IPS-18c (cell line): ENCODE results near the gene ACADVL.
A peak's percentile ranks its signal among the peaks of the same experiment; 100 is the strongest.
"Not testable (repeated sequence)": the region's sequence is repeated elsewhere in the genome, so short reads cannot be mapped to it uniquely, and the experiment has no call there.

Experiments
- H3K4me3 ChIP-seq: 2 replicates; pipeline ENCODE4 v1.7.0; 2013; ENCODE audit warnings: low read depth, mild to moderate bottlenecking, low read length, moderate library complexity; ENCODE audit not compliant: insufficient read depth
- H3K9me3 ChIP-seq: one replicate; pipeline ENCODE4 v1.6.1; 2013; ENCODE audit warnings: mild to moderate bottlenecking, low read length, moderate library complexity; ENCODE audit not compliant: control insufficient read depth, insufficient read depth

The ACADVL gene

GRCh38 chr17:7219812-7220592 is at the start of gene ACADVL, which contains the start of gene DLG4:
Gene ACADVL (plus strand): TSS chr17:7219938. CDS start chr17:7219985, 47 bp downstream.
Gene DLG4 (minus strand): TSS chr17:7219836.
- H3K4me3 ChIP-seq: peak within 1 kb of the TSS; percentile 85
- no peaks in the 10 kb centered on the region for H3K9me3 ChIP-seq

- H3K9me3 ChIP-seq, H3K4me3 ChIP-seq: not testable (repeated sequence)
Observed at GRCh38 chr17:7172522-7173191, 47.1 kb upstream of the ACADVL start.

GRCh38 chr17:7173687-7174602 is 45.8 kb upstream of the ACADVL start:
- H3K4me3 ChIP-seq: peak overlapping the region; percentile 31
- peaks cover 2% of the 10 kb centered on the region for H3K9me3 ChIP-seq

GRCh38 chr17:7174603-7175326 is 45.0 kb upstream of the ACADVL start:
- H3K9me3 ChIP-seq: peaks cover 2% of the 10 kb centered on the region
- peak overlapping the region; percentile 31 for H3K4me3 ChIP-seq

GRCh38 chr17:7175330-7175733 is 44.4 kb upstream of the ACADVL start:
- no peak overlapping the region for H3K4me3 ChIP-seq

GRCh38 chr17:7176107-7176840 is 43.5 kb upstream of the ACADVL start:
- Histone ChIP-seq H3K4me3 (no peak overlapping the region), H3K9me3 (peaks cover 2% of the 10 kb centered on the region)

More at GRCh38 chr17:7175330-7175733, 44.4 kb upstream of the ACADVL start:
- H3K9me3 ChIP-seq: peaks cover 2% of the 10 kb centered on the region

- Histone ChIP-seq H3K4me3 (peak overlapping the region; percentile 71), H3K9me3 (peaks cover 2% of the 10 kb centered on the region)
Observed at GRCh38 chr17:7176841-7177190, 42.9 kb upstream of the ACADVL start.

- Histone ChIP-seq H3K4me3 (peak overlapping the region; percentile 71), H3K9me3 (peaks cover 2% of the 10 kb centered on the region)
Observed at GRCh38 chr17:7177191-7177953, 42.4 kb upstream of the ACADVL start.

GRCh38 chr17:7177954-7178477 is 41.7 kb upstream of the ACADVL start:
- H3K4me3 ChIP-seq: peak overlapping the region; percentile 71
- H3K9me3 ChIP-seq: peaks cover 2% of the 10 kb centered on the region

GRCh38 chr17:7178973-7179316 is 40.8 kb upstream of the ACADVL start:
- Histone ChIP-seq H3K9me3 (peaks cover 2% of the 10 kb centered on the region), H3K4me3 (no peak overlapping the region)

- Histone ChIP-seq H3K4me3 (peak within 1 kb of the TSS; percentile 71; the same call in 1 of the 2 replicates), H3K9me3 (no peaks in the 10 kb centered on the region)
Observed at GRCh38 chr17:7179317-7180254, 40.2 kb upstream of the ACADVL start, which contains the start of gene ASGR1. Gene ASGR1 (minus strand): TSS chr17:7179370. CDS start chr17:7178563, 807 bp downstream.

GRCh38 chr17:7182101-7182500 is 37.6 kb upstream of the ACADVL start:
- not testable (repeated sequence) for H3K9me3 ChIP-seq, H3K4me3 ChIP-seq

- H3K9me3 ChIP-seq: no peaks in the 10 kb centered on the region
- H3K4me3 ChIP-seq: no peak overlapping the region
Observed at GRCh38 chr17:7183433-7184090, 36.2 kb upstream of the ACADVL start.

- Histone ChIP-seq H3K9me3 (no peaks in the 10 kb centered on the region), H3K4me3 (no peak overlapping the region)
Observed at GRCh38 chr17:7184091-7184488, 35.6 kb upstream of the ACADVL start.
